K562 (cell line): Measurements from ENCODE around the gene SMIM3. TPM values are rescaled to one million over a fixed set of nuclear protein-coding genes. Genes with fewer than 3 reads are reported as not detected.

Experiments used
- ATAC-seq: fragments of 200-7000 bp; cut with Tn5 transposase; 3 replicates; pipeline ENCODE4 v1.9.1; 2020; ENCODE audit warnings: moderate library complexity
- BruUV-seq: library from RNA; stranded (reverse); fragments of 400-500 nt; replicated peaks from 2 replicates; lab custom pipeline; 2021; lab: Mats Ljungman, UMichigan
- CTCF ChIA-PET: fragments of 300-600 bp; formaldehyde crosslinking; extraction: SDS; loops from one replicate; lab custom pipeline; 2021; ENCODE audit warnings: low intra/inter-chr PET ratio; lab: Yijun Ruan, JAX
- POLR2A ChIA-PET: fragments of 300-600, 350-650 bp; sonication (Branson Sonifier 250); formaldehyde crosslinking; extraction: SDS; loops from one replicate; lab custom pipeline; 2021; ENCODE audit warnings: antibody characterized with exemption, inconsistent platforms; lab: Yijun Ruan, JAX
- DNase-seq, 4 experiments: peaks; one replicate each; pipeline versions ENCODE4 v3.0.0 to v3.0.0-alpha.2; 2011 to 2018; ENCODE audit warnings: low spot score in 3 of 4, mixed read lengths in 3 of 4; ENCODE audit errors: extremely low read depth in 1 of 4
- FAIRE-seq: peaks from 2 replicates; lab custom pipeline; 2011; peaks lifted over from hg19 to GRCh38; lab: Jason Lieb, UNC
- H2AFZ ChIP-seq: 2 replicates; pipeline ENCODE4 v1.6.0; 2011; ENCODE audit warnings: low read depth, low read length, control low read depth, inconsistent platforms
- H3K27ac ChIP-seq: fragments of 200-600 bp; 3 replicates; pipeline ENCODE4 v1.8.0; 2011; ENCODE audit warnings: low read depth, mild to moderate bottlenecking, control low read depth, inconsistent platforms, low read length, moderate library complexity, mixed read lengths; ENCODE audit errors: extremely low read depth
- H3K27me3 ChIP-seq, 2 experiments: fragments of 300-600 bp in 1 of 2; 2 replicates in 1 of 2; 3 replicates in 1 of 2; pipeline versions ENCODE4 v1.6.0 to v1.8.0; 2011; ENCODE audit warnings: inconsistent platforms in 2 of 2, low read length in 2 of 2, mild to moderate bottlenecking in 1 of 2, mixed read lengths in 1 of 2, moderate library complexity in 1 of 2; ENCODE audit not compliant: control insufficient read depth in 2 of 2, insufficient read depth in 2 of 2
- H3K36me3 ChIP-seq: fragments of 300-600 bp; 3 replicates; pipeline ENCODE4 v1.8.0; 2011; ENCODE audit warnings: mild to moderate bottlenecking, low read length, inconsistent platforms; ENCODE audit not compliant: control insufficient read depth, insufficient read depth
- H3K4me1 ChIP-seq, 2 experiments: fragments of 200-600 bp in 1 of 2; replicated peaks in 1 of 2; 2 replicates in 1 of 2; 3 replicates in 1 of 2; pipeline versions ENCODE4 v1.5.1 to v1.8.0; 2011; ENCODE audit warnings: inconsistent platforms in 2 of 2, low read length in 2 of 2, mild to moderate bottlenecking in 1 of 2, mixed read lengths in 1 of 2, moderate library complexity in 1 of 2; ENCODE audit not compliant: control insufficient read depth in 2 of 2, insufficient read depth in 2 of 2
- H3K4me2 ChIP-seq: 2 replicates; pipeline ENCODE4 v1.6.1; 2011; ENCODE audit warnings: low read length, control low read depth, inconsistent platforms, mixed read lengths; ENCODE audit not compliant: insufficient read depth
- H3K4me3 ChIP-seq: fragments of 200-600 bp; sonication (generic), shearing (Covaris generic); 2 replicates; pipeline ENCODE4 v1.5.1; 2016; ENCODE audit warnings: control low read depth, inconsistent platforms
- H3K79me2 ChIP-seq: fragments of 200-600 bp; 3 replicates; pipeline ENCODE4 v1.8.0; 2011; ENCODE audit warnings: low read length, inconsistent platforms; ENCODE audit not compliant: control insufficient read depth, insufficient read depth
- H3K9ac ChIP-seq, 2 experiments: 2 replicates each; pipeline versions ENCODE4 v1.6.0 to v1.6.1; 2011; ENCODE audit warnings: low read depth in 2 of 2, low read length in 2 of 2, control low read depth in 1 of 2, inconsistent platforms in 1 of 2, mild to moderate bottlenecking in 1 of 2, mixed read lengths in 1 of 2; ENCODE audit not compliant: insufficient read depth in 1 of 2
- H3K9me1 ChIP-seq: one replicate; pipeline ENCODE4 v1.6.0; 2011; ENCODE audit warnings: inconsistent platforms, mild to moderate bottlenecking, low read length, moderate library complexity; ENCODE audit not compliant: control insufficient read depth, insufficient read depth
- H3K9me3 ChIP-seq: replicated peaks from 2 replicates; pipeline ENCODE4 v1.5.1; 2011; ENCODE audit warnings: low read depth, low read length, inconsistent platforms; ENCODE audit not compliant: control insufficient read depth, insufficient read depth
- H4K20me1 ChIP-seq: replicated peaks from 2 replicates; pipeline ENCODE4 v1.6.1; 2011; ENCODE audit warnings: low read length, inconsistent platforms, mixed read lengths; ENCODE audit not compliant: control insufficient read depth, insufficient read depth
- BRCA1 ChIP-seq, 2 experiments: fragments of 450-650 bp in 1 of 2; sonication (generic) in 1 of 2; formaldehyde crosslinking in 1 of 2; IDR thresholded peaks; 2 replicates each; pipeline versions ENCODE4 v1.5.0 to v1.6.1; 2017 to 2020; ENCODE audit warnings: mild to moderate bottlenecking in 1 of 2, missing genetic modification reagents in 1 of 2
- TEAD1 ChIP-seq, 2 experiments: fragments of 450-650 bp in 1 of 2; sonication (generic) in 1 of 2; formaldehyde crosslinking; IDR thresholded peaks; 2 replicates each; pipeline versions ENCODE4 v1.4.0 to v1.8.0; 2020 to 2022; ENCODE audit warnings: mild to moderate bottlenecking in 2 of 2, missing genetic modification reagents in 1 of 2
- WGBS: fragments of 100-300 bp; shearing (Covaris generic); methylation state at CpG from one replicate; pipeline ENCODE4 v1.1.6; 2016; ENCODE audit warnings: low coverage, mixed read lengths; ENCODE audit not compliant: insufficient coverage; ENCODE audit errors: missing lambda C conversion rate; 5-methylcytosine and 5-hydroxymethylcytosine counted together
- in situ Hi-C: fragments of 300-500 bp; cut with MboI; formaldehyde crosslinking; loops from 4 replicates; pipeline ENCODE4 v1.15.0; 2018; ENCODE audit warnings: inconsistent platforms, mixed read lengths
- intact Hi-C: fragments of 100-400 bp; cut with micrococcal nuclease; formaldehyde crosslinking; loops from 2 replicates; pipeline ENCODE4 v1.14.2; 2022
- polyA plus RNA-seq, 8 experiments: library from polyadenylated mRNA; depleted of rRNA in 4 of 8; stranded (reverse) in 5 of 8; unstranded in 3 of 8; fragments of >200 nt; fragmentation: Nextera tagmentation in 2 of 8; fragmentation: Illumina TruSeq in 1 of 8; extraction: Ambion mirVana in 2 of 8; extraction: Trizol in 1 of 8; gene quantifications; 2 replicates each; pipeline versions ENCODE4 v1.2.1 to v1.2.3, GENCODE V29; 2011 to 2014; ENCODE audit warnings: inconsistent platforms in 1 of 8, missing spikeins in 1 of 8
- total RNA-seq, 7 experiments: library from RNA; depleted of rRNA in 6 of 7; stranded (reverse); fragments of >200 nt in 6 of 7; fragmentation: Illumina TruSeq in 2 of 7; extraction: Trizol in 2 of 7; gene quantifications; 2 replicates each; pipeline versions ENCODE4 v1.2.1 to v1.2.3, GENCODE V29; 2011 to 2021; ENCODE audit warnings: low replicate concordance in 1 of 7
- TF ChIP-seq, protein P1 (sequence below): sonication (generic); formaldehyde crosslinking; IDR thresholded peaks from 2 replicates; pipeline ENCODE4 v1.8.1; 2023; ENCODE audit warnings: mild to moderate bottlenecking, missing genetic modification reagents

The SMIM3 gene
- total and polyA plus RNA-seq, 9 of the 15 experiments (the other 6 are each of a cell fraction or from before 2014, with no cell fraction given): 4.1 to 27.7 (median 13.6) TPM

DNA sequence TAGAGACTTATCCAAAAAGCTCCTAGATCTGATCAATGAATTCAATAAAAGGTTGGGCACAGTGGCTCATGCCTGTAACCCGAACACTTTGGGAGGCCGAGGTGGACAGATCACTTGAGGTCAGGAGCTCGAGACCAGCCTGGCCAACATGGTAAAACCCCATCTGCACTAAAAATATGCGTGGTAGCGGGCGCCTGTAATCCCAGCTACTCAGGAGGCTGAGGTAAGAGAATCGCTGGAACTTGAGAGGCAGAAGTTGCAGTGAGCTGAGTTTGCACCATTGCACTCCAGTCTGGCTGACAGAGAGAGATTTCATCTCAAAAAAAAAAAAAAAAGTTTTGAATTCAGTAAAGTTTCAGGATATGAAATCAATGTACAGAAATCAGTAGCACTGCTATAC, 39.7 kb upstream of the SMIM3 start:
- POLR2A ChIA-PET: interaction anchor here (1.3 kb wide), 1 partner anchor 12 kb away, joined by 3 read pairs; no protein-coding TSS in a partner anchor
- Histone ChIP-seq H3K4me3 (no peak overlapping the region), H3K79me2 (peaks cover 69% of the 10 kb centered on the region), H3K4me2 (no peak overlapping the region), H3K27ac (no peak overlapping the region), H4K20me1 (0 out of 2 replicates have a peak, but pooled peaks cover 3% of the 10 kb centered on the region), H3K9me1 (no peaks in the 10 kb centered on the region), H3K4me1 (peaks cover 13 to 14% of the 10 kb centered on the region in 2 experiments), H3K36me3 (peaks cover 32% of the 10 kb centered on the region), H2AFZ (no peak overlapping the region), H3K9me3 (no peaks in the 10 kb centered on the region), H3K27me3 (no peaks in the 10 kb centered on the region), H3K9ac (no peak overlapping the region)
- TF ChIP-seq, protein P1, sequence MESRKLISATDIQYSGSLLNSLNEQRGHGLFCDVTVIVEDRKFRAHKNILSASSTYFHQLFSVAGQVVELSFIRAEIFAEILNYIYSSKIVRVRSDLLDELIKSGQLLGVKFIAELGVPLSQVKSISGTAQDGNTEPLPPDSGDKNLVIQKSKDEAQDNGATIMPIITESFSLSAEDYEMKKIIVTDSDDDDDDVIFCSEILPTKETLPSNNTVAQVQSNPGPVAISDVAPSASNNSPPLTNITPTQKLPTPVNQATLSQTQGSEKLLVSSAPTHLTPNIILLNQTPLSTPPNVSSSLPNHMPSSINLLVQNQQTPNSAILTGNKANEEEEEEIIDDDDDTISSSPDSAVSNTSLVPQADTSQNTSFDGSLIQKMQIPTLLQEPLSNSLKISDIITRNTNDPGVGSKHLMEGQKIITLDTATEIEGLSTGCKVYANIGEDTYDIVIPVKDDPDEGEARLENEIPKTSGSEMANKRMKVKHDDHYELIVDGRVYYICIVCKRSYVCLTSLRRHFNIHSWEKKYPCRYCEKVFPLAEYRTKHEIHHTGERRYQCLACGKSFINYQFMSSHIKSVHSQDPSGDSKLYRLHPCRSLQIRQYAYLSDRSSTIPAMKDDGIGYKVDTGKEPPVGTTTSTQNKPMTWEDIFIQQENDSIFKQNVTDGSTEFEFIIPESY (CRISPR knock-in tag): peak; percentile 61
- TF ChIP-seq BRCA1 (IDR thresholded peaks at IDR 0.05): no peak
- TF ChIP-seq BRCA1 (CRISPR knock-in tag; IDR thresholded peaks at IDR 0.05): no peak
- no peak for TF ChIP-seq TEAD1 (CRISPR knock-in tag; IDR thresholded peaks at IDR 0.05)
- no TSS peak for BruUV-seq
- in situ Hi-C loops: no loop called here
- no peak for DNase-seq
- intact Hi-C loops: no loop called here
- no peak for FAIRE-seq
- CTCF ChIA-PET: no interaction called here
- WGBS: 74% methylated on average over 7 of the region's 7 CpGs
- ATAC-seq: no peak
